ENCODE results near the gene TMEM200A. TPM values are rescaled to one million over a fixed set of nuclear protein-coding genes. Genes with fewer than 3 reads are reported as not detected.

TMEM200A gene
- polyA plus RNA-seq, 1 donor from 2014 or later: 31.3 TPM

DNA sequence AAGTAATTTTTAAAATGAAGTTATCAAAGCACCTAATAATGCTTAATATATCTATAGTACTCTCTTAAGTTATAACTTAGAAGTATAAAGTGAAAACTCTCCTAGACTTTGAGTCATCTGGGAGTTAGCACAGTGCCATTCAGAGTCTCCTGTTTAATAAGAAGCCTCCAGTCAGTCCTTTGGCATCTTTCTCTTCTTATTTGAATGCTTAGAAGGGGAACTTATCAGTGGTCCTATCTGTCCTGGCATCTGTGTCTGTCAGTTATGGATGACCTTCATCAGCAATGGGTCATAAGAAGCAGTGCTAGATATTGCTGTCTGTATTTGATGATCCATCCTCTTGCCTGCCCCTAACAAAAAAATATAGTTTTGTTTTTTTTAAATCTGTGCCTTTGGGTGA, 15.2 kb downstream of the TMEM200A start:
- Histone ChIP-seq H2AFZ (ENCODE audit: low read depth, low read length) (no peak overlapping the region), H3K4me3 (ENCODE audit: low read length) (no peak overlapping the region), H3F3A (ENCODE audit: insufficient read depth, low read length, poor library complexity, severe bottlenecking) (no peaks in the 10 kb centered on the region), H4K20me1 (ENCODE audit: insufficient read depth) (no peaks in the 10 kb centered on the region), H3K27me3 (ENCODE audit: insufficient read depth, low read depth, low read length) (no peaks in the 10 kb centered on the region), H3K79me2 (replicated peaks; ENCODE audit: insufficient read depth, low read length) (no peaks in the 10 kb centered on the region), H3K9me3 (ENCODE audit: low read length) (no peaks in the 10 kb centered on the region), H3K9me2 (ENCODE audit: insufficient read depth, low read length) (no peaks in the 10 kb centered on the region), H3K9ac (ENCODE audit: low read length) (no peak overlapping the region), H3K27ac (ENCODE audit: low read length) (no peak overlapping the region), H3K36me3 (ENCODE audit: insufficient read depth, low read length) (no peaks in the 10 kb centered on the region), H3K4me2 (ENCODE audit: low read length) (no peak overlapping the region)
- TF ChIP-seq POLR2AphosphoS5 (IDR thresholded peaks at IDR 0.05) (no peak), EZH2 (IDR thresholded peaks at IDR 0.05; ENCODE audit: borderline replicate concordance, insufficient read depth, low read length, poor library complexity, severe bottlenecking) (no peak), EP300 (conservative IDR thresholded peaks at IDR 0.05; ENCODE audit: poor library complexity, severe bottlenecking) (no peak), TAF1 (IDR thresholded peaks at IDR 0.05; ENCODE audit: low read depth) (no peak), MXI1 (conservative IDR thresholded peaks at IDR 0.05; ENCODE audit: poor library complexity, severe bottlenecking) (no peak), SMC3 (conservative IDR thresholded peaks at IDR 0.05; ENCODE audit: poor library complexity) (no peak), RAD21 (conservative IDR thresholded peaks at IDR 0.05) (no peak)
- TF ChIP-seq, protein P1, sequence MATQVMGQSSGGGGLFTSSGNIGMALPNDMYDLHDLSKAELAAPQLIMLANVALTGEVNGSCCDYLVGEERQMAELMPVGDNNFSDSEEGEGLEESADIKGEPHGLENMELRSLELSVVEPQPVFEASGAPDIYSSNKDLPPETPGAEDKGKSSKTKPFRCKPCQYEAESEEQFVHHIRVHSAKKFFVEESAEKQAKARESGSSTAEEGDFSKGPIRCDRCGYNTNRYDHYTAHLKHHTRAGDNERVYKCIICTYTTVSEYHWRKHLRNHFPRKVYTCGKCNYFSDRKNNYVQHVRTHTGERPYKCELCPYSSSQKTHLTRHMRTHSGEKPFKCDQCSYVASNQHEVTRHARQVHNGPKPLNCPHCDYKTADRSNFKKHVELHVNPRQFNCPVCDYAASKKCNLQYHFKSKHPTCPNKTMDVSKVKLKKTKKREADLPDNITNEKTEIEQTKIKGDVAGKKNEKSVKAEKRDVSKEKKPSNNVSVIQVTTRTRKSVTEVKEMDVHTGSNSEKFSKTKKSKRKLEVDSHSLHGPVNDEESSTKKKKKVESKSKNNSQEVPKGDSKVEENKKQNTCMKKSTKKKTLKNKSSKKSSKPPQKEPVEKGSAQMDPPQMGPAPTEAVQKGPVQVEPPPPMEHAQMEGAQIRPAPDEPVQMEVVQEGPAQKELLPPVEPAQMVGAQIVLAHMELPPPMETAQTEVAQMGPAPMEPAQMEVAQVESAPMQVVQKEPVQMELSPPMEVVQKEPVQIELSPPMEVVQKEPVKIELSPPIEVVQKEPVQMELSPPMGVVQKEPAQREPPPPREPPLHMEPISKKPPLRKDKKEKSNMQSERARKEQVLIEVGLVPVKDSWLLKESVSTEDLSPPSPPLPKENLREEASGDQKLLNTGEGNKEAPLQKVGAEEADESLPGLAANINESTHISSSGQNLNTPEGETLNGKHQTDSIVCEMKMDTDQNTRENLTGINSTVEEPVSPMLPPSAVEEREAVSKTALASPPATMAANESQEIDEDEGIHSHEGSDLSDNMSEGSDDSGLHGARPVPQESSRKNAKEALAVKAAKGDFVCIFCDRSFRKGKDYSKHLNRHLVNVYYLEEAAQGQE (IDR thresholded peaks at IDR 0.05; ENCODE audit: borderline replicate concordance): no peak
- TF ChIP-seq, protein P2, sequence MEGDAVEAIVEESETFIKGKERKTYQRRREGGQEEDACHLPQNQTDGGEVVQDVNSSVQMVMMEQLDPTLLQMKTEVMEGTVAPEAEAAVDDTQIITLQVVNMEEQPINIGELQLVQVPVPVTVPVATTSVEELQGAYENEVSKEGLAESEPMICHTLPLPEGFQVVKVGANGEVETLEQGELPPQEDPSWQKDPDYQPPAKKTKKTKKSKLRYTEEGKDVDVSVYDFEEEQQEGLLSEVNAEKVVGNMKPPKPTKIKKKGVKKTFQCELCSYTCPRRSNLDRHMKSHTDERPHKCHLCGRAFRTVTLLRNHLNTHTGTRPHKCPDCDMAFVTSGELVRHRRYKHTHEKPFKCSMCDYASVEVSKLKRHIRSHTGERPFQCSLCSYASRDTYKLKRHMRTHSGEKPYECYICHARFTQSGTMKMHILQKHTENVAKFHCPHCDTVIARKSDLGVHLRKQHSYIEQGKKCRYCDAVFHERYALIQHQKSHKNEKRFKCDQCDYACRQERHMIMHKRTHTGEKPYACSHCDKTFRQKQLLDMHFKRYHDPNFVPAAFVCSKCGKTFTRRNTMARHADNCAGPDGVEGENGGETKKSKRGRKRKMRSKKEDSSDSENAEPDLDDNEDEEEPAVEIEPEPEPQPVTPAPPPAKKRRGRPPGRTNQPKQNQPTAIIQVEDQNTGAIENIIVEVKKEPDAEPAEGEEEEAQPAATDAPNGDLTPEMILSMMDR (IDR thresholded peaks at IDR 0.05; ENCODE audit: poor library complexity, severe bottlenecking): no peak

DNA sequence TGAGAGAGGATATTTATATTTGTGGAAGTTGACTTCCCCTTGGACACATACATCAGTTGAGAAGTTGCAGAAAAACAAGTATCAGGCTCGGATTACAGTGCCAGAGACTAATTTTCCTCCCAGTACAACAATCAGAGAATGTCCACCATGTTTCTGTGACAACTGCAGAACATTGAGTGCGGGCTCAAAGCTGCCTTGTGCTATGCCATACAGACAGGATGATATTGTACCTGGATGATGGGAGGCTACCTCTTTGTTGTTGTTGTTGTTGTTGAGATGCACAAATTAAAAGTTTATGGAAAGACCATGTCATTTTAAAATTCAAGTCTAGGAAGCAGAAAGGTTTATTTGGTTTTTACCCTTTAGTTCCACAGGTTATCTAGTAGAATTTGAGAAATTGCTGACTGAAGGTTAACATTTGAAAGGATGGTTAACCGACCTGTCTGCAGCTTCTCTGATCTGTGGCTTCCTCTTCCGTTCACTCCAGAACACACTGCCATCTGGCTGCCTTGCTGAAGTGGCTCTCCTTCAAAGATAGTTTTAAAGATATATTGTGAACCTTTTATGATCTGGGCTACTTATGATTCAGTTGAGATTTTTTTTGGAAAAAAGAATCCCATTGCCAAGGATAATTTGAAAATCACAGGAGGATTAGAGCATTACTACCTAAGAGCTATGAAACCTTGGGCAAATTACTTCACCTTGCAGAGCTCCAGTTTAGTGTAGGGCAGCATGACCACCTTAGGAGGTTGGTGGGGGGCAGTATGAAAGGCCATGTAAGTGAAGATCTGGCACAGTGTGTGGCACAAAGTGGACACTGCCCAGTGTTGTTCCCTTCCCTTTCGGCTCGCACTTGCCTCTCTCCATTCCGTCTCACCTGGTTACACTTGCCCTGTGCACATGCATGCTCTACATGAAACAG, 15.9 kb downstream of the TMEM200A start:
- H3K27ac ChIP-seq (ENCODE audit: low read length): no peak overlapping the region
- H3K9me3 ChIP-seq (ENCODE audit: low read length): no peaks in the 10 kb centered on the region
- H3K36me3 ChIP-seq (ENCODE audit: insufficient read depth, low read length): no peaks in the 10 kb centered on the region
- no peak overlapping the region for H3K4me2 ChIP-seq (ENCODE audit: low read length)
- no peaks in the 10 kb centered on the region for H4K20me1 ChIP-seq (ENCODE audit: insufficient read depth)
- no peak overlapping the region for H3K9ac ChIP-seq (ENCODE audit: low read length)
- TF ChIP-seq SMC3 (conservative IDR thresholded peaks at IDR 0.05; ENCODE audit: poor library complexity) (no peak), MXI1 (conservative IDR thresholded peaks at IDR 0.05; ENCODE audit: poor library complexity, severe bottlenecking) (no peak), EZH2 (IDR thresholded peaks at IDR 0.05; ENCODE audit: borderline replicate concordance, insufficient read depth, low read length, poor library complexity, severe bottlenecking) (no peak), TAF1 (IDR thresholded peaks at IDR 0.05; ENCODE audit: low read depth) (no peak), RAD21 (conservative IDR thresholded peaks at IDR 0.05) (no peak), POLR2AphosphoS5 (IDR thresholded peaks at IDR 0.05) (no peak), EP300 (conservative IDR thresholded peaks at IDR 0.05; ENCODE audit: poor library complexity, severe bottlenecking) (no peak)
- TF ChIP-seq, protein P2 (IDR thresholded peaks at IDR 0.05; ENCODE audit: poor library complexity, severe bottlenecking): no peak
- TF ChIP-seq, protein P1 (IDR thresholded peaks at IDR 0.05; ENCODE audit: borderline replicate concordance): no peak
- no peak overlapping the region for H2AFZ ChIP-seq (ENCODE audit: low read depth, low read length)
- H3K9me2 ChIP-seq (ENCODE audit: insufficient read depth, low read length): no peaks in the 10 kb centered on the region
- no peak overlapping the region for H3K4me3 ChIP-seq (ENCODE audit: low read length)
- H3F3A ChIP-seq (ENCODE audit: insufficient read depth, low read length, poor library complexity, severe bottlenecking): no peaks in the 10 kb centered on the region
- no peaks in the 10 kb centered on the region for H3K27me3 ChIP-seq (ENCODE audit: insufficient read depth, low read depth, low read length)
- no peaks in the 10 kb centered on the region for H3K79me2 ChIP-seq (replicated peaks; ENCODE audit: insufficient read depth, low read length)

Measured in neural cell (in vitro differentiated cells).